Left lung (tissue), 10 donors: ENCODE measurements around the gene CDK18. TPM values are rescaled to one million over a fixed set of nuclear protein-coding genes. Genes with fewer than 3 reads are reported as not detected.

Experiments
- ATAC-seq: fragments of 200-7000 bp; cut with Tn5 transposase; one replicate; pipeline ENCODE4 v1.9.1; 2020; ENCODE audit warnings: moderate library complexity
- DNase-seq, 4 donors: peaks; one replicate each; pipeline ENCODE4 v3.0.0-alpha.2; 2013 to 2020
- H3K27ac ChIP-seq, 2 donors: fragments of 200-600 bp; sonication (generic) in 1 of 2; one replicate each; pipeline versions ENCODE4 v1.5.0 to v1.8.0; 2020 to 2021
- H3K27me3 ChIP-seq, 2 donors: fragments of 200-600 bp; sonication (generic) in 1 of 2; one replicate each; pipeline versions ENCODE4 v1.5.0 to v1.8.0; 2020 to 2021
- H3K36me3 ChIP-seq, 2 donors: fragments of 200-600 bp; sonication (generic) in 1 of 2; one replicate each; pipeline versions ENCODE4 v1.5.0 to v1.8.0; 2020 to 2021
- H3K4me1 ChIP-seq, 2 donors: fragments of 200-600 bp; one replicate each; pipeline ENCODE4 v1.8.0; 2021
- H3K4me3 ChIP-seq, 2 donors: fragments of 200-600 bp; sonication (generic) in 1 of 2; one replicate each; pipeline versions ENCODE4 v1.5.0 to v1.8.0; 2020 to 2021; ENCODE audit warnings: mild to moderate bottlenecking in 1 of 2
- H3K9me3 ChIP-seq, 2 donors: fragments of 200-600 bp; sonication (generic) in 1 of 2; one replicate each; pipeline versions ENCODE4 v1.5.0 to v1.8.0; 2020 to 2021
- CTCF ChIP-seq, 2 donors: fragments of 200-600 bp; sonication (generic) in 1 of 2; IDR thresholded peaks; one replicate each; pipeline versions ENCODE4 v1.5.0 to v1.8.0; 2021; ENCODE audit warnings: antibody characterized with exemption in 2 of 2
- intact Hi-C, 2 donors: fragments of 100-400 bp; cut with DNase I; formaldehyde crosslinking; loops; one replicate each; pipeline versions ENCODE4 v1.11.2 to v1.14.2; 2022
- polyA plus RNA-seq, 6 donors: library from polyadenylated mRNA; unstranded; fragments of 120-200 nt; gene quantifications; one replicate each; pipeline ENCODE4 v1.2.1, GENCODE V29; 2013; ENCODE audit not compliant: insufficient read length in 6 of 6
- total RNA-seq, 2 donors: library from RNA; stranded (reverse); fragmentation: NEBNext Ultra II Directional; extraction: Animal tissue kit (Norgen Biotek cat#: 25700); gene quantifications; one replicate each; pipeline ENCODE4 v1.2.1, GENCODE V29; 2021
- donor health status: DM: no; HTN: yes; CAD: no.
- donor health status: DM: no; HTN: no; CAD: no.

The CDK18 gene
- total and polyA plus RNA-seq, 8 donors, result 18.5 to 30.1 (median 23.4) TPM

GRCh38 chr1:205531191-205532025, 26.9 kb downstream of the CDK18 start:
- intact Hi-C loops, result no loop called here
- Histone ChIP-seq H3K36me3 (peaks cover 0 to 11% of the 10 kb centered on the region in 2 donors), H3K4me1 (peaks cover 0 to 9% of the 10 kb centered on the region in 2 donors), H3K4me3 (no peak overlapping the region), H3K9me3 (no peaks in the 10 kb centered on the region), H3K27me3 (no peaks in the 10 kb centered on the region), H3K27ac (no peak overlapping the region)
- DNase-seq (no peak), ATAC-seq (no peak)
- TF ChIP-seq CTCF (IDR thresholded peaks at IDR 0.05), result no peak

- no peak overlapping the region for H3K27ac ChIP-seq
- H3K4me3 ChIP-seq, result no peak overlapping the region
- intact Hi-C loops, result no loop called here
- no peaks in the 10 kb centered on the region for H3K9me3 ChIP-seq
- H3K27me3 ChIP-seq, result no peaks in the 10 kb centered on the region
- peaks cover 0 to 18% of the 10 kb centered on the region in 2 donors for H3K4me1 ChIP-seq
- H3K36me3 ChIP-seq, result peaks cover 0 to 11% of the 10 kb centered on the region in 2 donors
- ATAC-seq, result no peak
- no peak for TF ChIP-seq CTCF (IDR thresholded peaks at IDR 0.05)
- peak in 1 of 4 donors; percentile 59 for DNase-seq
These were observed 27.8 kb downstream of the CDK18 start for GRCh38 chr1:205532026-205532898.

- Histone ChIP-seq H3K4me3 (no peak overlapping the region), H3K36me3 (peaks cover 0 to 11% of the 10 kb centered on the region in 2 donors), H3K27me3 (no peaks in the 10 kb centered on the region), H3K27ac (no peak overlapping the region), H3K4me1 (peaks cover 0 to 25% of the 10 kb centered on the region in 2 donors), H3K9me3 (no peaks in the 10 kb centered on the region)
- DNase-seq (peak in 1 of 4 donors; percentile 48), ATAC-seq (no peak)
- TF ChIP-seq CTCF (IDR thresholded peaks at IDR 0.05), result no peak
- intact Hi-C loops, result no loop called here
These were observed 28.7 kb downstream of the CDK18 start for GRCh38 chr1:205532996-205533735.

- Histone ChIP-seq H3K4me3 (no peak overlapping the region), H3K27ac (no peak overlapping the region), H3K4me1 (peaks cover 0 to 29% of the 10 kb centered on the region in 2 donors), H3K27me3 (no peaks in the 10 kb centered on the region), H3K36me3 (peaks cover 0 to 11% of the 10 kb centered on the region in 2 donors), H3K9me3 (no peaks in the 10 kb centered on the region)
- DNase-seq (peak in 1 of 4 donors; percentile 13), ATAC-seq (no peak)
- intact Hi-C loops, result no loop called here
- TF ChIP-seq CTCF (IDR thresholded peaks at IDR 0.05), result no peak
These were observed 29.4 kb downstream of the CDK18 start for GRCh38 chr1:205533748-205534443.
